IMR-90 (cell line): ENCODE measurements around the gene SCGB1C1. TPM values are rescaled to one million over a fixed set of nuclear protein-coding genes. Genes with fewer than 3 reads are reported as not detected.
"Not testable (repeated sequence)": the region's sequence is repeated elsewhere in the genome, so short reads cannot be mapped to it uniquely, and the experiment has no call there.

Experiments used
- ATAC-seq: fragments of 200-7000 bp; cut with Tn5 transposase; 2 replicates; pipeline ENCODE4 v1.9.1; 2020; ENCODE audit warnings: low read depth, mild to moderate bottlenecking, moderate library complexity
- Bru-seq: library from RNA; stranded (reverse); fragments of 400-500 nt; gene quantifications from one replicate; lab custom pipeline; 2021; lab: Mats Ljungman, UMichigan
- BruChase-seq, 2 experiments: library from RNA; stranded (reverse); fragments of 400-500 nt; gene quantifications; one replicate each; lab custom pipeline; 2021; lab: Mats Ljungman, UMichigan
- BruUV-seq: library from RNA; stranded (reverse); fragments of 400-500 nt; replicated peaks from 2 replicates; lab custom pipeline; 2021; lab: Mats Ljungman, UMichigan
- CTCF ChIA-PET: fragments of 300-600 bp; formaldehyde crosslinking; extraction: SDS; loops from one replicate; lab custom pipeline; 2021; ENCODE audit warnings: antibody characterized with exemption; lab: Yijun Ruan, JAX
- POLR2A ChIA-PET: fragments of 300-600 bp; sonication (Branson Sonifier 250); formaldehyde crosslinking; loops from one replicate; lab custom pipeline; 2022; ENCODE audit warnings: antibody characterized with exemption; ENCODE audit not compliant: unreplicated experiment; lab: Charles Lee
- DNase-seq: peaks from one replicate; pipeline ENCODE4 v3.0.0; 2013
- H2AFZ ChIP-seq: replicated peaks from 2 replicates; pipeline ENCODE3; 2013; ENCODE audit warnings: low read length, mild to moderate bottlenecking; ENCODE audit not compliant: poor library complexity
- H2AK5ac ChIP-seq: 2 replicates; pipeline ENCODE4 v1.6.1; 2013; ENCODE audit warnings: low read depth, low read length, inconsistent platforms
- H2AK9ac ChIP-seq: replicated peaks from 2 replicates; pipeline ENCODE3; 2013; ENCODE audit warnings: mild to moderate bottlenecking, low read depth, low read length, moderate library complexity; ENCODE audit not compliant: poor library complexity
- H2BK120ac ChIP-seq: 2 replicates; pipeline ENCODE4 v1.6.1; 2013; ENCODE audit warnings: low read depth, low read length, inconsistent platforms
- H2BK15ac ChIP-seq: 3 replicates; pipeline ENCODE4 v1.6.1; 2013; ENCODE audit warnings: low read depth, low read length, inconsistent platforms
- H2BK20ac ChIP-seq: 2 replicates; pipeline ENCODE4 v1.6.1; 2013; ENCODE audit warnings: low read depth, mild to moderate bottlenecking, inconsistent platforms, low read length, moderate library complexity
- H2BK5ac ChIP-seq: 2 replicates; pipeline ENCODE4 v1.6.1; 2013; ENCODE audit warnings: mild to moderate bottlenecking, low read depth, low read length, inconsistent platforms; ENCODE audit not compliant: poor library complexity, severe bottlenecking
- H3K14ac ChIP-seq: replicated peaks from 2 replicates; pipeline ENCODE4 v1.6.1; 2013; ENCODE audit warnings: low read depth, low read length, inconsistent platforms
- H3K18ac ChIP-seq: 2 replicates; pipeline ENCODE4 v1.6.1; 2013; ENCODE audit warnings: low read depth, low read length, control low read depth
- H3K23ac ChIP-seq: 2 replicates; pipeline ENCODE4 v1.6.1; 2013; ENCODE audit warnings: low read depth, low read length, inconsistent platforms
- H3K27ac ChIP-seq: 2 replicates; pipeline ENCODE4 v1.5.1; 2013; ENCODE audit warnings: mild to moderate bottlenecking, control low read depth, low read length; ENCODE audit not compliant: insufficient read depth
- H3K27me3 ChIP-seq: 2 replicates; pipeline ENCODE4 v1.6.1; 2013; ENCODE audit warnings: low read length; ENCODE audit not compliant: control insufficient read depth, insufficient read depth
- H3K36me3 ChIP-seq: 2 replicates; pipeline ENCODE4 v1.6.1; 2013; ENCODE audit warnings: low read length, mixed read lengths; ENCODE audit not compliant: control insufficient read depth, insufficient read depth
- H3K4ac ChIP-seq: 2 replicates; pipeline ENCODE4 v1.6.1; 2013; ENCODE audit warnings: low read depth, low read length, inconsistent platforms
- H3K4me1 ChIP-seq: 2 replicates; pipeline ENCODE4 v1.6.1; 2013; ENCODE audit warnings: low read length, mixed read lengths; ENCODE audit not compliant: control insufficient read depth, insufficient read depth
- H3K4me2 ChIP-seq: 2 replicates; pipeline ENCODE4 v1.6.1; 2013; ENCODE audit warnings: low read depth, mild to moderate bottlenecking, control low read depth, low read length, moderate library complexity
- H3K4me3 ChIP-seq: 2 replicates; pipeline ENCODE4 v1.5.1; 2013; ENCODE audit warnings: low read depth, mild to moderate bottlenecking, control low read depth, low read length, moderate library complexity; ENCODE audit not compliant: insufficient read depth
- H3K56ac ChIP-seq: 2 replicates; pipeline ENCODE4 v1.6.1; 2013; ENCODE audit warnings: low read length, inconsistent platforms; ENCODE audit not compliant: insufficient read depth; ENCODE audit errors: extremely low read depth
- H3K79me1 ChIP-seq, 2 experiments: 2 replicates each; pipeline ENCODE4 v1.6.1; 2013; ENCODE audit warnings: low read length in 2 of 2, inconsistent platforms in 1 of 2, low read depth in 1 of 2
- H3K9ac ChIP-seq: 2 replicates; pipeline ENCODE4 v1.6.1; 2013; ENCODE audit warnings: low read depth, low read length, control low read depth
- H3K9me1 ChIP-seq: 2 replicates; pipeline ENCODE4 v1.6.1; 2013; ENCODE audit warnings: low read length, inconsistent platforms; ENCODE audit not compliant: insufficient read depth
- H3K9me3 ChIP-seq: 2 replicates; pipeline ENCODE4 v1.6.1; 2013; ENCODE audit warnings: low read length; ENCODE audit not compliant: control insufficient read depth, insufficient read depth
- H4K20me1 ChIP-seq: 2 replicates; pipeline ENCODE4 v1.6.1; 2013; ENCODE audit warnings: low read length, inconsistent platforms; ENCODE audit not compliant: insufficient read depth
- H4K5ac ChIP-seq: 2 replicates; pipeline ENCODE4 v1.6.1; 2013; ENCODE audit warnings: mild to moderate bottlenecking, low read depth, low read length, control low read depth
- H4K8ac ChIP-seq, 2 experiments: 2 replicates each; pipeline ENCODE4 v1.6.1; 2013; ENCODE audit warnings: low read depth in 2 of 2, low read length in 2 of 2, control low read depth in 1 of 2, inconsistent platforms in 1 of 2
- H4K91ac ChIP-seq: 2 replicates; pipeline ENCODE4 v1.6.1; 2013; ENCODE audit warnings: low read depth, low read length, inconsistent platforms; ENCODE audit not compliant: insufficient read depth
- WGBS, 2 experiments: methylation state at CpG; one replicate each; pipeline versions ENCODE4 v1.1.5 to v1.1.7; 2013; ENCODE audit warnings: missing lambda C conversion rate in 2 of 2; ENCODE audit not compliant: insufficient read length in 1 of 2; ENCODE audit errors: extremely low coverage in 2 of 2; 5-methylcytosine and 5-hydroxymethylcytosine counted together
- dilution Hi-C: fragments of 300-500 bp; cut with HindIII; formaldehyde crosslinking; loops from one replicate; pipeline ENCODE4 v1.14.3; 2018; ENCODE audit warnings: low sequenced_read_pairs; ENCODE audit not compliant: unreplicated experiment
- in situ Hi-C: fragments of 300-500 bp; cut with MboI; formaldehyde crosslinking; loops from 3 replicates; pipeline ENCODE4 v1.14.3; 2019; ENCODE audit warnings: low sequenced_read_pairs, inconsistent platforms, mixed read lengths
- intact Hi-C: fragments of 100-400 bp; cut with micrococcal nuclease; formaldehyde crosslinking; loops from 2 replicates; pipeline ENCODE4 v1.10.0; 2022
- long read RNA-seq: library from polyadenylated mRNA; unstranded; transcript quantifications from one replicate; pipeline ENCODE4 v2.0.0, GENCODE V29; 2021; ENCODE audit not compliant: unreplicated experiment
- polyA plus RNA-seq, 3 experiments: library from polyadenylated mRNA; depleted of rRNA; stranded (reverse); fragments of >200 nt; gene quantifications; 2 replicates each; pipeline ENCODE4 v1.2.3, GENCODE V29; 2012; ENCODE audit warnings: low replicate concordance in 1 of 3
- total RNA-seq: library from RNA; depleted of rRNA; stranded (reverse); fragments of >200 nt; gene quantifications from 2 replicates; pipeline ENCODE4 v1.2.3, GENCODE V29; 2012; rRNA removed

Gene SCGB1C1
- not detected in 2 replicates for total RNA-seq
- polyA plus RNA-seq (2012; rRNA removed) = not detected in 2 replicates
- not detected in 2 replicates for polyA plus RNA-seq (2012; cell fraction: cytosol; rRNA removed)
- not detected in 2 replicates for polyA plus RNA-seq (2012; cell fraction: nucleus; rRNA removed; ENCODE audit: low replicate concordance)
- Bru-seq, nascent RNA = not detected
- not detected for BruChase-seq, experiment 1, labeled RNA remaining after a 6-hour chase
- BruChase-seq, experiment 2, labeled RNA remaining after a 2-hour chase = not detected
- long read RNA-seq = 0 reads

DNA sequence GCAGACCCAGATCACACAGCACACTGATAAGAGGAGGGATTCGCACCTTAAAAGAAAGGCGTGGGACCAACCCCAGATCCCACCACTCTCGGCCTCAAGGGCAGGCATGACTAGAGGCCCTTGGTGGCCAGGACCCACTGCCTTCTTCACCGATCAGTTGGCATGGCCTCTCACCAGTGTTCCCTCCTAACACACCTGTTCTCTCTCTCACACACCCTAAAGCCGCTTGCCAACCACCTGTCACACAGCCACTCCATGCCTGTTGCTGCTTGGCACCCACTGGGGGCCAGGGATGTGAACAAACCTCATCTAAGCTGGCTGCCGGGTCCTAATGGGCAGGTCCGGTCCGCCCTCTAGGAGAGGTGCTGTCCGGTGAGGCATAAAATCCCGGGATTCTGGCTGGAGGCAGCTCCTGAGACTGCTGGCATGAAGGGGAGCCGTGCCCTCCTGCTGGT is at the start of gene SCGB1C1:
Gene SCGB1C1 (plus strand): TSS at position 405 of the 455 bp plus-strand sequence. CDS start 22 bp downstream, at position 427.
- in situ Hi-C loops, H3K4me3 ChIP-seq, DNase-seq, H3K4ac ChIP-seq, H3K4me1 ChIP-seq, CTCF ChIA-PET, H3K79me1 ChIP-seq, H3K9ac ChIP-seq, H3K9me3 ChIP-seq, H2AK5ac ChIP-seq, H3K4me2 ChIP-seq, intact Hi-C loops, H4K8ac ChIP-seq, POLR2A ChIA-PET, H2BK15ac ChIP-seq, H3K14ac ChIP-seq, H3K27ac ChIP-seq, ATAC-seq, H4K91ac ChIP-seq, BruUV-seq, H2BK5ac ChIP-seq, H2AFZ ChIP-seq, H3K18ac ChIP-seq, dilution Hi-C loops, H4K5ac ChIP-seq, H3K23ac ChIP-seq, H3K9me1 ChIP-seq, H3K36me3 ChIP-seq, H2BK20ac ChIP-seq, H2BK120ac ChIP-seq, H2AK9ac ChIP-seq, H3K27me3 ChIP-seq, H4K20me1 ChIP-seq, H3K56ac ChIP-seq: not testable (repeated sequence)
- WGBS, 2 experiments = no CpG with 5 or more reads among the region's 11 CpGs
